Nephron progenitor cell (in vitro differentiated cells): ENCODE data around the gene KCNIP1.

ENCODE experiments used
- DNase-seq: peaks from one replicate; pipeline ENCODE4 v3.0.0; 2021
- H3K27ac Mint-ChIP-seq: 2 replicates; pipeline ENCODE4 v1.8.0; 2021; ENCODE audit warnings: mild to moderate bottlenecking, moderate library complexity, mixed read lengths
- H3K27me3 Mint-ChIP-seq: 2 replicates; pipeline ENCODE4 v1.8.0; 2021; ENCODE audit warnings: mild to moderate bottlenecking, low read depth, mixed read lengths; ENCODE audit not compliant: poor library complexity
- H3K36me3 Mint-ChIP-seq: 2 replicates; pipeline ENCODE4 v1.8.0; 2021; ENCODE audit warnings: low read depth, mixed read lengths
- H3K4me1 Mint-ChIP-seq: 2 replicates; pipeline ENCODE4 v1.8.0; 2021; ENCODE audit warnings: mixed read lengths
- H3K4me3 Mint-ChIP-seq: 2 replicates; pipeline ENCODE4 v1.8.0; 2021; ENCODE audit warnings: mild to moderate bottlenecking, moderate library complexity, mixed read lengths
- H3K9me3 Mint-ChIP-seq: 2 replicates; pipeline ENCODE4 v1.8.0; 2021; ENCODE audit warnings: mild to moderate bottlenecking, moderate library complexity, mixed read lengths
- TF ChIP-seq, protein P1 (sequence below): fragments of 200-600 bp; sonication (generic); IDR thresholded peaks from 2 replicates; pipeline ENCODE4 v1.5.0; 2021; ENCODE audit warnings: antibody characterized with exemption

The KCNIP1 gene

DNA sequence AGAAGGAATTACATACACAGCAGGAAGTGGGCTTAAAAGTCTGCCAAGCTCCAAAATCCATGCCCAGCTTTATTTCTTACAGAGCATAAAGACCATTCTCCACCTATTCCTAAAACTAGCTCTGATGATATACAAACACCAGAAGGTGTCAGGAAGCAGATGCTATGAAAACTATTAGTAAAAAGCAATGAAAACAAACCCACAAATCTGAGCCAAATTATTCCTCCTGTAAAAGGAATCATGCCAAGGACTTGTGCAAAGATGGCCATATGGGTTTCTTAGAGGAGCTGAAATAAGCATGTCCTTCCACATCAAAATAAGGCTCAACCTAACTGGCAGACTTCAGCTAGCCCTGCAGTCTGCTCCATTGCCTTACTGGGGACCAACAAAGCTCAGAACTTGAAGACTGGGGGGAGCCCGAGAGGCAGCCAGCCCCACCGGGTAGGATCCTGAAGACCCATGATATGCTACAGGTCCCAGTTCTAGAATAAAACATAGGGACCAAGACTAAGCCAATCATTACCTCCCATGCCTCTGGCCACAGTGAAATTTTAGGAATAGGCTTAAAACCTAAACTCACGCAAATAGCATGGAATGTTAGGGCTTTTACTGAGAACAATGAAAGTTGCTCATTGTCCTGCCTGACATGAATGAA is 236.9 kb downstream of the KCNIP1 start:
- H3K27ac Mint-ChIP-seq, result peak overlapping the region; percentile 29
- TF ChIP-seq, protein P1, sequence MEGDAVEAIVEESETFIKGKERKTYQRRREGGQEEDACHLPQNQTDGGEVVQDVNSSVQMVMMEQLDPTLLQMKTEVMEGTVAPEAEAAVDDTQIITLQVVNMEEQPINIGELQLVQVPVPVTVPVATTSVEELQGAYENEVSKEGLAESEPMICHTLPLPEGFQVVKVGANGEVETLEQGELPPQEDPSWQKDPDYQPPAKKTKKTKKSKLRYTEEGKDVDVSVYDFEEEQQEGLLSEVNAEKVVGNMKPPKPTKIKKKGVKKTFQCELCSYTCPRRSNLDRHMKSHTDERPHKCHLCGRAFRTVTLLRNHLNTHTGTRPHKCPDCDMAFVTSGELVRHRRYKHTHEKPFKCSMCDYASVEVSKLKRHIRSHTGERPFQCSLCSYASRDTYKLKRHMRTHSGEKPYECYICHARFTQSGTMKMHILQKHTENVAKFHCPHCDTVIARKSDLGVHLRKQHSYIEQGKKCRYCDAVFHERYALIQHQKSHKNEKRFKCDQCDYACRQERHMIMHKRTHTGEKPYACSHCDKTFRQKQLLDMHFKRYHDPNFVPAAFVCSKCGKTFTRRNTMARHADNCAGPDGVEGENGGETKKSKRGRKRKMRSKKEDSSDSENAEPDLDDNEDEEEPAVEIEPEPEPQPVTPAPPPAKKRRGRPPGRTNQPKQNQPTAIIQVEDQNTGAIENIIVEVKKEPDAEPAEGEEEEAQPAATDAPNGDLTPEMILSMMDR, result no peak
- peaks cover 33% of the 10 kb centered on the region for H3K27me3 Mint-ChIP-seq
- no peak overlapping the region for H3K4me3 Mint-ChIP-seq
- peaks cover 2% of the 10 kb centered on the region for H3K4me1 Mint-ChIP-seq
- H3K36me3 Mint-ChIP-seq, result no peaks in the 10 kb centered on the region
- H3K9me3 Mint-ChIP-seq, result peaks cover 9% of the 10 kb centered on the region
- DNase-seq, result no peak

GRCh38 chr5:170741801-170742200 is 238.0 kb downstream of the KCNIP1 start:
- H3K36me3 Mint-ChIP-seq, result no peaks in the 10 kb centered on the region
- peaks cover 36% of the 10 kb centered on the region for H3K27me3 Mint-ChIP-seq
- H3K9me3 Mint-ChIP-seq, result no peaks in the 10 kb centered on the region
- peaks cover 10% of the 10 kb centered on the region for H3K4me1 Mint-ChIP-seq
- no peak for DNase-seq
- H3K4me3 Mint-ChIP-seq, result no peak overlapping the region
- H3K27ac Mint-ChIP-seq, result no peak overlapping the region
- TF ChIP-seq, protein P1, result no peak

- Mint-ChIP-seq H3K4me3 (peak overlapping the region; percentile 74), H3K4me1 (peaks cover 12% of the 10 kb centered on the region), H3K36me3 (no peaks in the 10 kb centered on the region), H3K9me3 (no peaks in the 10 kb centered on the region), H3K27me3 (peaks cover 33% of the 10 kb centered on the region), H3K27ac (no peak overlapping the region)
- TF ChIP-seq, protein P1, result no peak
- DNase-seq, result no peak
Observed at GRCh38 chr5:170743876-170744212, 240.0 kb downstream of the KCNIP1 start.

DNA sequence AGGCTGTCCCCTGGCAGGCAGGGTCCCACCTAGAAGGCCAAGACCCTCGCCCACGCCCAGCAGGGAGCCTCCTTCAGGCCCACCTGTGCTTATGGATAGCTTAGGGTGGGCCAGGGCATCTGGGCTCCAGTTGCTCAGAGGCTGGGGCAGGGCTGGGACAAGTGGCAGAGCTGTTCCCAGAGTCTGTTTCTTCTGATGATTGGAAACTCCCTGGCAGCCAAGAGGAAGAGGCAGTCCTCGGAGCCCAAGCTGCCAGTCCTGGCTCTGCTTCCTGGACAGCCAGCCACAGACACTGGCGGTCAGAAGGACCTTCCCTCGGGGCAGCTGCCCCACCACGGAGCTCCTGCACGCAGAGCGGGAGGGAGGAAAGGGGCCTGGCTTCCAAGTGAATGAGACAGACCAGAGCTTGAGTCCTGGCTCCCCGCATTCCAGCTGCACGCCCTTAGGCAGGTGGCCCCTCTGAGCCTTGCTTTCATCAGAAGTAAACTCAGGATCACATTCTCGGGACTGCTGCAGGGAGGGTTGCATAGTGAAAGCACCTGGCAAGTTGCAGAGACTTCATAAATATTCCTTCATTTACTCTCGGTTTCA is 241.8 kb downstream of the KCNIP1 start:
- peaks cover 23% of the 10 kb centered on the region for H3K4me1 Mint-ChIP-seq
- DNase-seq, result peak; percentile 34
- H3K36me3 Mint-ChIP-seq, result no peaks in the 10 kb centered on the region
- H3K9me3 Mint-ChIP-seq, result no peaks in the 10 kb centered on the region
- H3K4me3 Mint-ChIP-seq, result no peak overlapping the region
- peaks cover 33% of the 10 kb centered on the region for H3K27me3 Mint-ChIP-seq
- TF ChIP-seq, protein P1, result no peak
- no peak overlapping the region for H3K27ac Mint-ChIP-seq

DNA sequence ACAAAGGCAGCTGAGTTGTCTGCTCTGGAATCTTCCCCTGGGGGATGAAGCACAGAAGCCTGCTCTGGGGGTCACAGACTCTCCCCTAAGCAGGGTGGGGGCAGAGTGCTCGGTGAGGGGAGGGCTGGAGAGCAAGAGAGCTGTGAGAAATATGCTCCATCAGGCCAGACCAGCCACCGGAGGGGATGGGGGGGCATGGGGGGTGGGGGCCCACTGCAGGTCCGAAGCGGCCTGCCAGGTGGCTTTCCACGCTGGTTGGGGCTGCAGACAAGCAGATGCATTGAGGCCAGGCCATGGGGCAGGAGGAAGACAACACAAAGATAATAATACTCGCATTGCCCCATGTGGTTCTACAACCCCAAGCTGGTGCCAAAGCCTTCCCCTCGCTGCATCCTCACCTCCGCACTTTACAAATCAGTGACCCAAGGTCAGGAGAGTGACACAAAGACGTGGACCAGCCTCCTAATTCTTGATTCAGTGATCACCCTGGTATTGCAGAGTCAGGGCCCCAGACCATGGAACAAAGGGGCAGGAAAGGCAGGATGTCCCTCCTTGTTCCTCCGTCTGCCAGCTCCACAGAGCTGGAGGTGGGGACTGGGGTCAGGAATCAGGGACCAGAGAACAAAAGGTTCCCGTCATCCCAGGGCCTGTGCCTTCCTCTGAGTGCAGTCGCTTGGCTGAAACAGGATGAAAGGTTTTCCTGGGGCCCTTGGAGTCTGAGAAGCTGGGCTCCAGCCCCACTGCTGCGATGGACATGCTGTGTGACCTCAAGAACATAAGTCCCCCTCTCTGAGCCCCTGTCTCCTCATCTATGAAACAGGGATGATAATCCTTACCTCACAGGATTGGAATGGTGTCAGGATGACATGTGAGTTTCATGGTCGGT is 242.5 kb downstream of the KCNIP1 start:
- H3K27ac Mint-ChIP-seq, result no peak overlapping the region
- peaks cover 35% of the 10 kb centered on the region for H3K27me3 Mint-ChIP-seq
- no peaks in the 10 kb centered on the region for H3K36me3 Mint-ChIP-seq
- H3K4me1 Mint-ChIP-seq, result peaks cover 23% of the 10 kb centered on the region
- TF ChIP-seq, protein P1, result no peak
- H3K4me3 Mint-ChIP-seq, result no peak overlapping the region
- H3K9me3 Mint-ChIP-seq, result no peaks in the 10 kb centered on the region
- no peak for DNase-seq
